ENCODE measurements around the gene ZSCAN12. TPM values are rescaled to one million over a fixed set of nuclear protein-coding genes. Genes with fewer than 3 reads are reported as not detected.

Gene ZSCAN12
- total and polyA plus RNA-seq, 10 donors: 1.8 to 10.3 (median 7.9) TPM

DNA sequence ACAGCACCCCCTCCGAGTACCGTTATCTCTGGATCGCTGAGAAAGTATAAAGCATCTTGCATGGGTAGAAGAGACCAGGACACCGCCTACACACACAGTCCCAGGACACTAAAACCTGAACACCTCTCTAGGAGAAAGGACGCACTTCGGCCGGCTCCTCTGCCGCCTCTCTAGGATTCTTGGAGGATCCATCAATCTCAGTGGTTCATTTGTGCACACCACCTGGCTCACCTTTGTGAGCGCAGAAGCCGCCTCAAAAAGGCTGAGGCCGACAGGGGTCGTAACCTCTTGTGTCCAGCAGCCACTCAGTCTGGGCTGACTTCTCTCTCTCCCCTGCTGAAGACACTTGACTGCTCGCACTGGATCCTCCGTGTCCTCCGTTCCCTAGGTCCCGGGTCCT, 30.2 kb upstream of the ZSCAN12 start:
- Histone ChIP-seq H3K4me3 (no peak overlapping the region), H3K4me1 (no peaks in the 10 kb centered on the region), H3K27ac (no peak overlapping the region), H3K36me3 (peaks cover 0 to 9% (median 2%) of the 10 kb centered on the region in 6 donors), H3K27me3 (replicated peaks in 1 of 7) (no peaks in the 10 kb centered on the region), H3K9me3 (peaks cover 0 to 8% (median 5%) of the 10 kb centered on the region in 8 donors)
- no peak for DNase-seq
- WGBS, 5 donors: 92 to 94% (median 93%) methylated on average over 16 of the region's 16 CpGs
- TF ChIP-seq POLR2AphosphoS5 (IDR thresholded peaks at IDR 0.05): no peak
- no peak for TF ChIP-seq POLR2A (IDR thresholded peaks at IDR 0.05)
- TF ChIP-seq, protein P1, sequence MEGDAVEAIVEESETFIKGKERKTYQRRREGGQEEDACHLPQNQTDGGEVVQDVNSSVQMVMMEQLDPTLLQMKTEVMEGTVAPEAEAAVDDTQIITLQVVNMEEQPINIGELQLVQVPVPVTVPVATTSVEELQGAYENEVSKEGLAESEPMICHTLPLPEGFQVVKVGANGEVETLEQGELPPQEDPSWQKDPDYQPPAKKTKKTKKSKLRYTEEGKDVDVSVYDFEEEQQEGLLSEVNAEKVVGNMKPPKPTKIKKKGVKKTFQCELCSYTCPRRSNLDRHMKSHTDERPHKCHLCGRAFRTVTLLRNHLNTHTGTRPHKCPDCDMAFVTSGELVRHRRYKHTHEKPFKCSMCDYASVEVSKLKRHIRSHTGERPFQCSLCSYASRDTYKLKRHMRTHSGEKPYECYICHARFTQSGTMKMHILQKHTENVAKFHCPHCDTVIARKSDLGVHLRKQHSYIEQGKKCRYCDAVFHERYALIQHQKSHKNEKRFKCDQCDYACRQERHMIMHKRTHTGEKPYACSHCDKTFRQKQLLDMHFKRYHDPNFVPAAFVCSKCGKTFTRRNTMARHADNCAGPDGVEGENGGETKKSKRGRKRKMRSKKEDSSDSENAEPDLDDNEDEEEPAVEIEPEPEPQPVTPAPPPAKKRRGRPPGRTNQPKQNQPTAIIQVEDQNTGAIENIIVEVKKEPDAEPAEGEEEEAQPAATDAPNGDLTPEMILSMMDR (IDR thresholded peaks at IDR 0.05 in 8 of 11, conservative IDR thresholded peaks at IDR 0.05 in 3 of 11): no peak
- intact Hi-C loops (cut with DNase I; ENCODE audit: low total_unique reads): no loop called here

DNA sequence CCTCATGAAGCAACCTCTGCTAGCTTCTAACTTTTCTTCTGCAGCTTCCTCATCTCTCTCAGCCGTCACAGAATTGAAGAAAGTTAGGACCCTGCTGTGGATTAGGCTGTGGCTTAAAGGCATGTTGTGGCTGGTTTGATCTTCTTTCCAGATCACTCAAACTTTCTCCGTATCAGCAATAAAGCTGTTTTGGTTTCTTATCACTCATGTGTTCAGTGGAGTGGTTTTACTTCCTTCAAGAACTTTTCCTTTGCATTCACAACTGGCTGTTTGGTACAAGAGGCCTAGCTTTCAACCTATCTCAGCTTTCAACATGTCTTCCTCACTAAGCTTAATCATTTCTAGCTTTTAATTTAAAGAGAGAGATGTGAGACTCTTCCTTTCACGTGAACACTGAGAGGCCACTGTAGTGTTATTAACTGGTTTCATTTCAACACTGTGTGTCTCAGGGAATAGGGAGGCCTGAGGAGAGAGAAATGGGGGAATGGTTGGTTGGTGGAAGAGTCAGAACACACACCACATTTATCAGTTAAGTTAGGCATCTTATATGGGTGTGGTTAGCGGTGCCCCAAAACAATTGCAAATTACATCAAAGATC, 26.5 kb upstream of the ZSCAN12 start:
- DNase-seq: no peak
- Histone ChIP-seq H3K4me3 (no peak overlapping the region), H3K27me3 (replicated peaks in 1 of 7) (no peaks in the 10 kb centered on the region), H3K4me1 (no peaks in the 10 kb centered on the region), H3K27ac (no peak overlapping the region), H3K36me3 (no peaks in the 10 kb centered on the region), H3K9me3 (peaks cover 0 to 8% (median 5%) of the 10 kb centered on the region in 8 donors)
- WGBS, 5 donors: 66 to 80% (median 69%) methylated on average over 4 of the region's 4 CpGs
- intact Hi-C loops (cut with DNase I; ENCODE audit: low total_unique reads): no loop called here
- no peak for TF ChIP-seq POLR2A (IDR thresholded peaks at IDR 0.05)
- TF ChIP-seq, protein P1 (IDR thresholded peaks at IDR 0.05 in 8 of 11, conservative IDR thresholded peaks at IDR 0.05 in 3 of 11): no peak
- TF ChIP-seq POLR2AphosphoS5 (IDR thresholded peaks at IDR 0.05): no peak

- Histone ChIP-seq H3K36me3 (no peaks in the 10 kb centered on the region), H3K4me3 (no peak overlapping the region), H3K27me3 (replicated peaks in 1 of 7) (no peaks in the 10 kb centered on the region), H3K27ac (no peak overlapping the region), H3K4me1 (no peaks in the 10 kb centered on the region), H3K9me3 (peaks cover 0 to 8% (median 5%) of the 10 kb centered on the region in 8 donors)
- no peak for DNase-seq
- TF ChIP-seq POLR2A (IDR thresholded peaks at IDR 0.05): no peak
- TF ChIP-seq, protein P1 (IDR thresholded peaks at IDR 0.05 in 8 of 11, conservative IDR thresholded peaks at IDR 0.05 in 3 of 11): no peak
- no peak for TF ChIP-seq POLR2AphosphoS5 (IDR thresholded peaks at IDR 0.05)
- intact Hi-C loops (cut with DNase I; ENCODE audit: low total_unique reads): no loop called here
These were observed 24.6 kb upstream of the ZSCAN12 start for GRCh38 chr6:28424163-28424562.

- no peak for TF ChIP-seq POLR2A (IDR thresholded peaks at IDR 0.05)
- TF ChIP-seq POLR2AphosphoS5 (IDR thresholded peaks at IDR 0.05): no peak
- TF ChIP-seq, protein P1 (IDR thresholded peaks at IDR 0.05 in 8 of 11, conservative IDR thresholded peaks at IDR 0.05 in 3 of 11): no peak
- intact Hi-C loops (cut with DNase I; ENCODE audit: low total_unique reads): no loop called here
- no peak for DNase-seq
- no peaks in the 10 kb centered on the region for H3K36me3 ChIP-seq
- no peaks in the 10 kb centered on the region for H3K4me1 ChIP-seq
- H3K27ac ChIP-seq: no peak overlapping the region
- no peaks in the 10 kb centered on the region for H3K27me3 ChIP-seq (replicated peaks in 1 of 7)
- no peak overlapping the region for H3K4me3 ChIP-seq
- H3K9me3 ChIP-seq: peaks cover 0 to 8% (median 5%) of the 10 kb centered on the region in 8 donors
- WGBS, 5 donors: 90 to 100% (median 96%) methylated on average over 1 of the region's 1 CpG
These were observed 24.0 kb upstream of the ZSCAN12 start for GRCh38 chr6:28423546-28423945.

All from spleen (tissue), 11 donors.